GM12873 (cell line): ENCODE measurements around the gene TMEM51.

Experiments
- CTCF ChIP-seq: IDR thresholded peaks from 2 replicates; pipeline ENCODE4 v1.5.1; 2012; ENCODE audit warnings: low read depth, mild to moderate bottlenecking, moderate library complexity, low read length, control low read depth; ENCODE audit not compliant: insufficient read depth; ENCODE audit errors: missing control alignments

Gene TMEM51

DNA sequence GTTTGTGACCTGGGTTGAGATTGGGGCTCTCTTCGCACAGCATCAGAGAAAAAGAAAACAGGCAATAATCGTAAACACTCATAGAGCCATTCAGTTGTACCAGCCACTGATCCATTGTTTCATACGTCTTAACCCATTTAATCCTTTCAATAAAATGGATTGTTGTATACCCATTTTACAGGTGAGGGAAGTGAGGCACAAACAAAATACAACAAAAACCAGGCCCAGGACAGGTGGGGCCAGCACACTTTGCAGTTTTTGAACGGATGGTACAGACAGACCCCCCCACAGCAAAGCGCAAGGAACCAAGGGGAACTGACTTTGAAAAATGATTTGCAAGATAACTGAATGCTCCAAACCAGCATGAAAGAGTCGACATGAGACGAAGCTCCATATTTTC is 89.2 kb downstream of the TMEM51 start:
- TF ChIP-seq CTCF: no peak

DNA sequence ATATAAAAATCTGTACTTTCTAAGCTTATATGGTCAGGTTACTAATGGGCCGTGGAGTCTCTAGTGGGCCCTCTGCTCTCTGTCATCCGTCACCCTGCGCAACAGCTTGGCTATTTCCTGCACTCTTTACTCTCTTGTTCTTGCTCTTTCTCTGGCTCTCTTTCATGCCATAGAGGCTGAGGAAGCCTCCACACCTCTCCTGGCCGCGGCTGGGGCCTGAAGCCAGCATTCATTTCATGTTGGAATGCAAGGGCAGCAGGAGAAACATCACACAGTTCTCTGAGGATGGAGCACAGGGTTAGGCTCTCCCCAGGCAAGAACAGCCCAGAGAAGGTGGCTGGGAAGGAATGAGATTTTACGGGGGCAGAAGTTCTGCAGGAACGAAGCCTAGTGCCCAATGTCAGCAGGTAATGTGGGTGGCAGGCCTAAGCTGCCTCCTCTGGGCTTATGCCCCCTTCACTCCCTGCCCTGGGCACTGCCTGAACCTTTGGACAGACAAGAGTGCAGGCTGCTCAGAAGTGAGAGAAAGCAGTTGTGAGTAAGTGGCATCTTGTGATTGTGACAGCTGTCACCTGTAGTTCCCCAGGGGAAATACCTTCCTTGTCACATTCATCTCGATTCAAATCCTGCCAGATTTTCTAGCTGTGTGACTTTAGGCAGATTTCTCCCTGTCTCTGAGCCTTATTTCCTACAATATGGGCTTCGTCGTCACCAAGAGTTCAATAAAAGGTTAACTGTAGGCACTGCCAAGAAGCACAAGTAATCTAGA is 89.9 kb downstream of the TMEM51 start:
- TF ChIP-seq CTCF: no peak

DNA sequence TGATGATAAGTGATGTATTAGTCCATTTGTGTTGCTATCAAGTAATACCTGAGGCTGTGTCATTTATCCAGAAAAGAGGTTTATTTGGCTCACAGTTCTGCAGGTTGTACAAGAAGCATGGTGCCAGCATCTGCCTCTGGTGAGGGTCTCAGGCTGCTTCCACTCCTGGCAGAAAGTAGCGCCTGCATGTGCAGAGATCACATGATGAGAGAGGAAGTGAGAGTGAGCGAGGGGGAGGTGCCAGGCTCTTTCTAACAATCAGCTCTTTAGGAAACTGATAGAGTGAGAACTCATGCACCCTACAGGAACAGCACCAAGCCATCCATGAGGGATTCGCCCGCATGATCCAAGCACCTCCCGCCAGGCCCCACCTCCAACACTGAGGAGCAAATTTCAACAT is 91.3 kb downstream of the TMEM51 start:
- TF ChIP-seq CTCF: no peak

- TF ChIP-seq CTCF: no peak
Observed at GRCh38 chr1:15245593-15246360, 92.2 kb downstream of the TMEM51 start.

GRCh38 chr1:15246960-15247614 is 93.5 kb downstream of the TMEM51 start, which contains the start of gene FHAD1:
FHAD1 (plus strand) TSS chr1:15247223; CDS start chr1:15251785, 4,562 bp downstream.
- TF ChIP-seq CTCF: no peak

GRCh38 chr1:15248216-15248615 is 94.7 kb downstream of the TMEM51 start:
- TF ChIP-seq CTCF: no peak

GRCh38 chr1:15249081-15249480 is 95.5 kb downstream of the TMEM51 start:
- TF ChIP-seq CTCF: no peak
